ENCODE data around the gene POTEJ. TPM values are rescaled to one million over a fixed set of nuclear protein-coding genes. Genes with fewer than 3 reads are reported as not detected.
"Not testable (repeated sequence)": the region's sequence is repeated elsewhere in the genome, so short reads cannot be mapped to it uniquely, and the experiment has no call there.

The POTEJ gene
- total and polyA plus RNA-seq, 3 experiments from 2014 or later: not detected

DNA sequence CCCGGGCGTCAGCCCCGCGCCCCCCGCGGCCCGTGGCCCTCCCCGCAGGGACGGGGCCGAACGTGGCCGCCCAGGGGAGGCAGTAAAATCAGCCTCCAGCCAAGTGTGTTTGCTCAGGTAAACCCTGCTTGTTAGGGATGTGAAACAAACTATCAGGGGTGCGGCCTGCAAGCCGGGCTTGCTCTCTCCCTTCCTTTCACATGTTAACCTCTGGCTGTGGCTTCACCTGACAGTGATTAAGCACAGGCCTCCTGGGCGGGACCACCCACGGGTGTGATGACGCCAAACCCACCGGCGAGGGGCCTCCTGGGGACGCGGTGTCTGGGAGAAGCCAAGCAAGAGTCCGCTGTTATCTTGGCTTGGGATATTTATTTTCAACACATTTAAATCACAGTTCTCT, 13.2 kb upstream of the POTEJ start:
- H3K27me3 Mint-ChIP-seq; POLR2A ChIA-PET; H3K4me3 Mint-ChIP-seq; H3K27ac ChIP-seq (ENCODE audit: low read depth, low read length); H3K4me1 ChIP-seq (ENCODE audit: insufficient read depth, low read length); H3K4me3 ChIP-seq (ENCODE audit: low read length); H3K36me3 ChIP-seq (ENCODE audit: insufficient read depth, low read length); H3K27me3 ChIP-seq (ENCODE audit: insufficient read depth, low read length, poor library complexity, severe bottlenecking); H3K36me3 Mint-ChIP-seq; H3K9me3 ChIP-seq (ENCODE audit: low read length); H3K27ac Mint-ChIP-seq; DNase-seq; H3K4me1 Mint-ChIP-seq; CTCF ChIA-PET; H3K9me3 Mint-ChIP-seq: not testable (repeated sequence)

DNA sequence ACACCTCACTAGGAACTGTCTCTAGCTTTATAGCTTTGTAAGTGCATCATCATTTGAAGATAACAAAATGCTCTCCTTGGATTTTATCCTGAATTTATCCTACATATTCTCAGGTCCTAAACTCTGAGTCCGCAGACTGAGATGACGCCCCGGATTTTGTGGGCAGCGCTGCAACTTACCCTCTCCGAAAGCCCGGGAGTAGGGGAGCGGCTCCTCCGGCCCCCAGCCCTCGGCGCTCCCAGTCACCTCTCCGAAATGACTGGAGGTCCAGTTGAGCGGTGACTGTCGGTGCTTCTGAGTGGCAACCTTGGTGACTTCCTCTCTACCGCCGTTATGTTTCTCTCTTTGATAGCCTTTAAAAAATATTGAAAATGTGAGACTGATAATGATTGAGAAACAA, 12.8 kb upstream of the POTEJ start:
- DNase-seq; H3K36me3 Mint-ChIP-seq; H3K27me3 ChIP-seq (ENCODE audit: insufficient read depth, low read length, poor library complexity, severe bottlenecking); H3K4me1 Mint-ChIP-seq; H3K27ac ChIP-seq (ENCODE audit: low read depth, low read length); POLR2A ChIA-PET; H3K27ac Mint-ChIP-seq; H3K27me3 Mint-ChIP-seq; H3K4me3 Mint-ChIP-seq; H3K4me1 ChIP-seq (ENCODE audit: insufficient read depth, low read length); CTCF ChIA-PET; H3K9me3 Mint-ChIP-seq; H3K4me3 ChIP-seq (ENCODE audit: low read length); H3K9me3 ChIP-seq (ENCODE audit: low read length); H3K36me3 ChIP-seq (ENCODE audit: insufficient read depth, low read length): not testable (repeated sequence)

DNA sequence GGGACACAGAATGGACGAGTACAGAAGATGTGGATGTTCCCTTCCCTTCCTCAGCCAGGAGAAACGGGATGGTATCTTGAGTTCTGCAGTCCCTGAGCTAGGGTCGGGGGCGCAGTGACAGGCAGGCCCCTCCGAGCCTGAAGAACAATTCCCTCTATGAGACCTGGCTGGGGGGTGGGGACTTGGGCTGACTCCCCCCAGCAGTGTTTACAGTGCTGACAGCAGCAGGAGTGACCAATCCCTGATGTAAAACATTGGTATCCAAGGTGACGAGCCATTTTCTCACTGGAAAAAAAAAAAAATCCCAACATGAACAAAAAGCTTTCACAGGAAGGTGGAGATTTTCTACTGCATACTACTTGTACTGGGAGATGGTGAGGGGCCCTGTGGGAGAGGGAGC, 11.8 kb upstream of the POTEJ start, which contains the start of gene CFC1:
TSS of gene CFC1 (minus strand) at position 183 of the 400 bp plus-strand sequence. CDS start 288 bp downstream, outside the sequence.
- H3K27me3 Mint-ChIP-seq; H3K27me3 ChIP-seq (ENCODE audit: insufficient read depth, low read length, poor library complexity, severe bottlenecking); H3K27ac Mint-ChIP-seq; DNase-seq; POLR2A ChIA-PET; H3K4me1 Mint-ChIP-seq; H3K4me3 ChIP-seq (ENCODE audit: low read length); H3K4me3 Mint-ChIP-seq; H3K9me3 ChIP-seq (ENCODE audit: low read length); CTCF ChIA-PET; H3K9me3 Mint-ChIP-seq; H3K4me1 ChIP-seq (ENCODE audit: insufficient read depth, low read length); H3K36me3 Mint-ChIP-seq; H3K27ac ChIP-seq (ENCODE audit: low read depth, low read length); H3K36me3 ChIP-seq (ENCODE audit: insufficient read depth, low read length): not testable (repeated sequence)

DNA sequence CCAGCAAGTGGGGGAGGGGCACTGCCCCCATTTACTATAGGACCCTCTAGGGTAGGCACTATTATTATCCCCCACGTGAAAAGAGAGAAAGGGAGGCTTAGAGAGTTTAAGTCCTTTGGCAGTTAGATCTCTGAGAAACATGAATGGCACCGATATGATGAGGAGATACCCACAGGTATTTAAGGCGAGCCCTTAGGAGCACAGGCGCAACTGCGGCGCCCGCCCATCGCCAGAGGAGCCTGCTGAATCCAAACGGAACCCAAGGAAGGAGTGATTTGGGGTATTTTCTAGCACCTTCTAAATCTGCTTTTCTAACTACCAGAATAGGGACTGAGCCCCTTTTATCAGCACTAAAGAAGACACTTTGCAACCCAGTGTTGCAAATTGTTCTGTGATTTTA, 11.3 kb upstream of the POTEJ start:
- CTCF ChIA-PET; H3K27ac ChIP-seq (ENCODE audit: low read depth, low read length); H3K27me3 ChIP-seq (ENCODE audit: insufficient read depth, low read length, poor library complexity, severe bottlenecking); H3K4me1 ChIP-seq (ENCODE audit: insufficient read depth, low read length); POLR2A ChIA-PET; H3K27ac Mint-ChIP-seq; H3K36me3 Mint-ChIP-seq; H3K27me3 Mint-ChIP-seq; H3K9me3 ChIP-seq (ENCODE audit: low read length); H3K4me3 Mint-ChIP-seq; H3K9me3 Mint-ChIP-seq; DNase-seq; H3K4me1 Mint-ChIP-seq; H3K36me3 ChIP-seq (ENCODE audit: insufficient read depth, low read length); H3K4me3 ChIP-seq (ENCODE audit: low read length): not testable (repeated sequence)

DNA sequence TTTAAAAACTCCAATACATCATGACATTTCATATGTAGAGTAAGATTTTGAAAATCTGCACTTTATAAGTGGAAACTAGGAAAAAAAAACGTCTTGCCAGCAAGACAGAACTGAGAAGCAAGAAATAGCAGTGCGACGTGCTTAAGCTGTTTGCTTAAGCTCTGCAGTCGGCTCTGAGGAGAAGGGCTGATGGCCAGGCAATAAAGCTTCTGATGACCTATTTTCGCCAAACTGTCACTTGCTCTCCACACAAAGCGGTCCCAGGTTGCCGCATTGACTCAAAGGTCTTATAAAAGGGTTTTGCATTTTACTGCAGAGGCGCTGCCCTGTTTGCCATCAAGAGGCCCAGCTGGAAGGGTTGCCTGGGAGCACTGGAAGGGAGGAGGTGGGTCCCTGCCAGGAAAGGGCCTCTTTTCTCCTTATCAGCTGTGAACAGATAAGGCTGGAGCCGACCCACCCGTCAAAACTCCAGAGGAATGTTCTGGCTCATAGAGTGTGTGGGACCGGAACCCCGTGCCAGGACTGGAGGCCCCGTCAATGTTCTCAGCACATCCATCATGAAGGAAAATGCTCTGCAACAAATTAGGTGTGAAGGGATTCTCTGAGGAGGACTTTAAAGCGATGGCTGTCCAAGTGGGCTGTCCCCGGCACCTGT, 9.5 kb upstream of the POTEJ start:
- CTCF ChIA-PET; H3K27me3 Mint-ChIP-seq; H3K9me3 ChIP-seq (ENCODE audit: low read length); H3K27me3 ChIP-seq (ENCODE audit: insufficient read depth, low read length, poor library complexity, severe bottlenecking); H3K36me3 Mint-ChIP-seq; H3K4me1 Mint-ChIP-seq; H3K27ac ChIP-seq (ENCODE audit: low read depth, low read length); POLR2A ChIA-PET; DNase-seq; H3K4me3 Mint-ChIP-seq; H3K4me3 ChIP-seq (ENCODE audit: low read length); H3K4me1 ChIP-seq (ENCODE audit: insufficient read depth, low read length); H3K36me3 ChIP-seq (ENCODE audit: insufficient read depth, low read length); H3K27ac Mint-ChIP-seq; H3K9me3 Mint-ChIP-seq: not testable (repeated sequence)

DNA sequence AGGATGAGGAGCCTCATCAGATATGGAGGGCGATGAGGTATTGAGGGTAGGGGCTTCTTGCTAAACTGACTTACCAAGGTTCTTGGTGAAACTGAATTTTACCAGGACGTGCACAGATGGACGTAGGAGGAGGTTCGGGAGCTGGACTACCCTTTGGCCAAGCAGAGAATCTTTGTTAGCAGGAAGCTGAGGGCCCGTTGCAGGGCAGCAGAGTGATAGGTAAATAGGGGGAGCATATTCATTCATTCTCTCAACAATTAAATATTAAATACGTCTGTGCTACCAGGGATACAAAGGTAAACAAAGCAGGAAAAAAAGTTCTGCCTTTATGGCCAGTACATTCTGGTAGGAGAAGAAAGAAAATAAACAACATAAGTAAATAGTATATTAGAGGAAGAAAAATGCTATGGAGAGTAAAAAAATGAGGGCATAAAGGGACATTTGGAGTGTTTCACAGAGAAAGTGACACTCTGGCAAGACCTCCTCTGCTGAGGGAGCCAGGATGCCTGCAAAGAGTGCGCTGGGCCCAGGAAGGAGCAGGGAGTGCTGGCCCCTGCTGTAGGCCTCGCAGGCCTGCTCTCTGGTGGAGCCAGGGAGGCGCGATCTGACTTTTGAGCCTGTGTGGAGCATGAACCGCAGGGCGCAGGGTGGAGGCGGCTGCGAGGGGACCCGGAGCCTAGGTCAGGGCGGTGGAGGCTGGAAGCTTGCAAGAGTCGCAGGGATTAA, 2.8 kb upstream of the POTEJ start:
- H3K36me3 Mint-ChIP-seq; POLR2A ChIA-PET; H3K36me3 ChIP-seq (ENCODE audit: insufficient read depth, low read length); H3K27me3 ChIP-seq (ENCODE audit: insufficient read depth, low read length, poor library complexity, severe bottlenecking); H3K27ac ChIP-seq (ENCODE audit: low read depth, low read length); H3K4me3 ChIP-seq (ENCODE audit: low read length); H3K4me1 Mint-ChIP-seq; H3K4me1 ChIP-seq (ENCODE audit: insufficient read depth, low read length); H3K9me3 ChIP-seq (ENCODE audit: low read length); DNase-seq; H3K27me3 Mint-ChIP-seq; H3K27ac Mint-ChIP-seq; H3K9me3 Mint-ChIP-seq; CTCF ChIA-PET; H3K4me3 Mint-ChIP-seq: not testable (repeated sequence)

DNA sequence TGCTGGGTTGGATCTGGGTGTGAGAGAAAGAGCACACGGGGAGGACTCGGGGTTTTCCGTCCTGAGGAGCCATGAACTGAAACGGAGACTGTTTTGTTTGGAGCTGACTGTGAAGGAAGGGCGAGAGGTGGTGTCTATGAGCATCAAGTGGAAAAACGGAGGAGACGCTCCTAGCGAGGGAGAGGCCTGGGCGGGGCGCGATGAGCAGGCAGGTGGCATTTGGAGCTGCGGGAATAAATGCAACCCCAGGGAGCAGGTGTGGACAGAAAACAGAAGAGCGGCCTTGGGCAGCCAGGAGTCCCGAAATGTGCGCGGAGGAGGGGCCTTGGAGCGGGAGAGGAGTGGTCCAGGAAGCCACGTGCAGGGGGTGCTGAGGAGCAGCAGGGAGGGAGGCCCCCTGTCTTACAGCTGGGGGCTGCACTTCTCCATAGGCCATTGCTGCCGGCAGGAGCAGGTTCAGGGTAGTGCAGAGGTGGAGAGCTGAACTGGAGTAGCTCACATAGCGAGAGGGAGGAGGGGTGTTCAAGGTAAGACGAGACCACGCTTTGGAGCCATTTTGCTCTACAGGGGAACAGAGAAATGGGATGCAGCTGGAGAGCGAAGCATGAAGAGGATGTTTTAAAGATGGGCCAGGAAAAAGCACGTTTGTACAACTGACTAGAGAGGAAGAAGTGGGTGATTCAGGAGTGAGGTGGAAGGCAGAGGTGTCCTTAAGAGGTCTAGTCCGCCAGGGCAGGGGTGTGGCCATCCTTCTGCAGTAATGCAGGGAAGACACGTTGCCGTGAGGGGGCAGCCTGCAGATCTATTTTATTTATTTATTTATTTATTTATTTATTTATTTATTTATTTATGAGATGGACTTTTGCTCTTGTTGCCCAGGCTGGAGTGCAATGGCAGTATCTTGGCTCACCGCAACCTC, 2.0 kb upstream of the POTEJ start:
- H3K27me3 Mint-ChIP-seq; H3K4me3 ChIP-seq (ENCODE audit: low read length); DNase-seq; H3K36me3 Mint-ChIP-seq; H3K9me3 Mint-ChIP-seq; H3K4me1 ChIP-seq (ENCODE audit: insufficient read depth, low read length); H3K27ac Mint-ChIP-seq; H3K4me1 Mint-ChIP-seq; CTCF ChIA-PET; POLR2A ChIA-PET; H3K4me3 Mint-ChIP-seq; H3K9me3 ChIP-seq (ENCODE audit: low read length); H3K27ac ChIP-seq (ENCODE audit: low read depth, low read length); H3K36me3 ChIP-seq (ENCODE audit: insufficient read depth, low read length); H3K27me3 ChIP-seq (ENCODE audit: insufficient read depth, low read length, poor library complexity, severe bottlenecking): not testable (repeated sequence)

DNA sequence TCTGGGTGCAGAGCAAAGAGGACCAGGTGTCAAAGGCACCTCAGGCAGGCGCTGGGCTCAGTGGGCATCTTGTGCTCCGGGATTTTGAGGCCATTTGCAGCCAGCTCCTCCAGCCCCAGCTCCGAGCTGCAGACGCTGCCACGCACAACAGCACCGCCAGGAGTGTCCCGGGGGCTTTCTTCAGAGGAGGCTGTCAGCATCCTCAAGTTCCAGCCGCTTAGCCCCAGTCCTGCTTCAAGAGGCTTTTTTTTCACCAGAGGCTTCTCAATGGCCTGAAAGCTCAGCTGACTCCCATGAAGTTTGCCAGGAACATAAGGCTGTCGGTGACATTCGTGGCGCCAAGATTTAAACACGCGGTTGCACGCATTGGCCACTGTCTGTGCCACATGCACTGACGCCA, 754 bp upstream of the POTEJ start:
- POLR2A ChIA-PET; H3K4me1 Mint-ChIP-seq; H3K36me3 Mint-ChIP-seq; H3K4me1 ChIP-seq (ENCODE audit: insufficient read depth, low read length); CTCF ChIA-PET; H3K9me3 ChIP-seq (ENCODE audit: low read length); H3K4me3 ChIP-seq (ENCODE audit: low read length); H3K27me3 ChIP-seq (ENCODE audit: insufficient read depth, low read length, poor library complexity, severe bottlenecking); H3K36me3 ChIP-seq (ENCODE audit: insufficient read depth, low read length); H3K27ac Mint-ChIP-seq; H3K4me3 Mint-ChIP-seq; H3K27me3 Mint-ChIP-seq; DNase-seq; H3K27ac ChIP-seq (ENCODE audit: low read depth, low read length); H3K9me3 Mint-ChIP-seq: not testable (repeated sequence)
